ENCODE measurements around the gene MTHFSD.

Gene MTHFSD

DNA sequence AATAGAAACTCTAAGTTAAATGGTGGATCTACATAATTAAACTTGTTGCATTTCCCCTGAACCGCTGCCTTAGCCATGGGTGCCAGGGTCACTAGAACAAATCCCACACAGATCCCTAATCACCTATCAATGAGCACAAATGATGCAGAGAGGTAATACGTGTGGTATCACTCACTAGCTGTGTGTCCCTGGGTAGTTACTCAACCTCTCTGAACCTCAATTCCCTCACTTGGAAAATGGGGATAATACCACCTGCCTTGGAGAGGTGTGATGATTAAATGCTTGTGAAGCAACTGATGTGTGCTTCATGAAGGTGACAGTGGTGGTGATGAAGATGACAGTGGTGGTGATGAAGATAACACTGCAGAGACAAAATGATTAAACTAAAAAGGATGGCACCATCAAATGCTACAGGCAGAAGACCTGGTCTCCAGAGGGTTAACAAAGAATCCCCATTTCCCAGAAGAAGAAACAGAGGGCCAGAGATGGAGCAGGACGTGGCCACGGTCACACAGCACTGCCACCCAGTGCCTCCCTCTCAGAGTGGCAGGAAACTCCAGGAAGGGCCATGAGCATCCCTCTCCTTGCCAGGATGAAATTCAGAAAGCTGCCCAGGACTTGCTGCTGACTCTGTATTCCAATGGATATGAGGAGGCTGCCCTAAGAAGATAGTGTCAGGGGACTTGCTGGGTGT, 62.6 kb downstream of the MTHFSD start:
- DNase-seq, result no peak

DNA sequence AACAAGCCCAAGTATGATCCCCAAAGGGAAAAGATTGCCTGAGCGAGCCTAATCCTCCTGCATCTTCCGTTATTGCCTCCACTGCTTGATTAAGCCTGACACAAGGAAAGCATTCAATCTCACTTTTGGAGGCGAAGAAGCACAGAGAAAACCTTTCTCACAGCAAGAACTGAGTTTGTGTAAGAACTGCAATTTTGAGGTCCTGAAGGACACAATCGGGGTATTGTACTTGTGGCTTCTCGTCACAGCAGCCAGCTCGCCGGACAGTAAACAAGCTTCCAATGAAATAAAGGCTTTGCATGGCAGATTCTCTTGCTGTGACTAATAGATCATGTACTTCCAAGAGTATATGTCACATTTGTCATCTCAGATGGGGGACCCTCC, 63.4 kb downstream of the MTHFSD start:
- DNase-seq, result peak in 18 of 51 donors; percentile 13 to 75 (median 28)

DNA sequence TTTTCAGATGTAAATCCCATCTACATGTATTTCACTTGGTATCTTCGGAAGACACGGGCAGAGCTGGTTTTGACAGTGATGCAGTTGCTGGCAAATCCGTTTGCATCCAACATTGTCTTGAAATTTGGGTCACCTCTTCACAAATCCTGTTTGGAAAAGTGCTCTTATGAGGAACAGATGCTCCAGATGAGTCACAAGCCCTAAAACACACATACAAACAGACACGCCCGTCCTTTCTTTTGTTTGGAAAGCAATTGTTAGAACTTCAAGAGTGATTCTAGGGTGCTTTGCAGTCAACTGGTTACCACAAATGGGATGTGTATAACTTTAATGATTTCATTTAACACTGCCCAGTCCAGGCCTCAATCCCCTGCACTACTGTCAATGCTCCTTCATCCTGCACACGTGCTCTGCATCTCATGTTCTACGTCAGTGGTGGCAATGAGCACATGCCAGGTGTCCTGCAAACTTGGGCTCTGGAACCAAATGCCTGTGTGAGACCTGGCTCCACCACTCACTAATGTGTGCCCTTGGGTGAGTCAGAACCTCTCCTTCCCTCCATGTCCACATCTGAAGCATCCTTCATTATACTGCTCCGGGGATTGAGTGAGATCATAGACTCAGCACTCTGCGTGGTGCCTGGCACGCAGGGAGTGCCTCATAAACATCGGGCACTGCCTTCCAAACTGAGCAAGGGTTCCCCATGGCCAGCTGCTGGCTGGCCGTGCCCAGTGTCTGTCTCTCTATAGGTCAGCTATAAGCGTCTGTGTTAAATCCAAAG, 64.0 kb downstream of the MTHFSD start:
- peak in 10 of 51 donors; percentile 5 to 75 (median 20) for DNase-seq

DNA sequence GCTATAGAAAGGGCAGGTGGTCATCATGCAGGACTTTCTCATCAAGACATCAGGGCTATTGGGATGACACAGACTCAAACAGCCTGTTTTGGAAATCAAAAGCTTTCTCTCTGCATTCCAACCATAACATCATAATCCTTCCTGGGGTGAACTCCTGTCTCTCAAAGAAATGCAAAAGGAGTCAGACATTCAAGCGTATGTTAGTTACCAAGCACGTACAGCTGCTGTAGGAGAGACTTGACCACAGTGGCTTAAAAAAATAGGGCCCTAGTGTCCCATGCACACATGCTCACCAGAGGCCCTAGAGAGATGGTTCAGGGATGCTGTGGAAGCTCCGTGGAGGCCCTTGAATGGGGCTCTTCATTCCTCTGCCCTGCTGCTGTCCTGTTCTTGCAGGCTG, 69.3 kb downstream of the MTHFSD start:
- DNase-seq, result no peak

DNA sequence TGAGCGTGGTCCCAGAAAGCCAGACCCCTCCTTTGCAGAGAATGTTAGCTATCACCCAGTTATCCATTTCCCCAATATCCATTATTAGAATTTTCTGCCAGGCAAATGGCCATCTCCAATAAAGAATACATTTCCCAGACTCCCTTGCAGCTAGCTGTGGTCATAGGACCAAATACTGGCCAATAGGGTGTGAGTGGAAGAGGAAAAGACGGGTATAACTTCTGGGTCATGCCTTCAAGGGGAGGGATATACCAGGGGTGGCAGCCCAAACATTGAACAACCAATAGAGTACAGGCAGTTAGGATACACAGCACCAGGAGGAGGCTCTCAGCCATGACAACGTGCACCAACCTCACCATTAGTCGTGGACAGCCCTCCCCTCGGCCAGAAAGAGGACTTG, 70.8 kb downstream of the MTHFSD start:
- DNase-seq, result no peak

DNA sequence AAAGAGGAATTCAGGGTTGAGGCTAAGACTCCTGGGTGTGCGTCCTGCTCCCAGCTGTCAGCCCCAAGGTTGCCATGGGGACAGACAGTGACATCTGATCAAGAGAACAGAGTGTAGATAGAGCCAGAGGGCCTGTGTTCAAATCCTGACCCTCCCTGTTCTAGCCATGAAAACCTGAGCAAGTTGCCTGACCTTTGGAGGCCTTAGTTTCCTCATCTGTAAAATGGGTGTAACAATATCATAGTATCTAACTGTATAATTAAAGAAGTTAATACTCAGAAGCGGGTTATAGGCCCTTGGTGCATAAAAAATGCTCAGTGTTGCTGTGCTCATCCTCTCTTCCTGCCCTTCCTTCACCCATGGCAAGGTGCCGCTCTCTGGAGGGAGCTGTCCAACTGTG, 73.4 kb downstream of the MTHFSD start:
- no peak for DNase-seq

DNA sequence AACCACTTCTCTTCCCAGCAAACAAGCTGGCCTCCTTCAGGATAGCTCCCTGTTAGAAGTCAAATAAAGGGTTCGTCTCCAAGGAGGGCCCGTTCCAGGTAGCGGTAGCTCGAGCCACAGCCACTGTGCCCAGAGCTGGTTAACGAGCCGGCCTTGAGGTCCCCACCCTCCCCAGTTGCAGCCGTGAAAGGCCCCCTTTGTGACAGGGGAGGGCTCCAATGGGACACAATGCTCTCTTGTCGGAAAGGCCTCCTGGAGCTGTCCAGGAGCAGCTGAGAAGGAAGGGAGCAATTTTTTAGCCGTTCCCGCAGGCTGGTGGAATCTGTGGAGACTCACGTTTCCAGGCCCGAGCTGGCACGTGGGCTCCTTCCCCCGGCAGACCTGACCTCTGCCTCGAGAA, 74.6 kb downstream of the MTHFSD start:
- peak in 28 of 51 donors; percentile 4 to 65 (median 21) for DNase-seq
